GM12878 (cell line): ENCODE data around the gene DIS3L2. TPM values are rescaled to one million over a fixed set of nuclear protein-coding genes. Genes with fewer than 3 reads are reported as not detected.

Experiments used
- ATAC-seq: fragments of 200-7000 bp; cut with Tn5 transposase; 3 replicates; pipeline ENCODE4 v1.9.1; 2020; ENCODE audit warnings: mild to moderate bottlenecking, moderate library complexity
- BruUV-seq: library from RNA; stranded (reverse); fragments of 400-500 nt; replicated peaks from 2 replicates; lab custom pipeline; 2021; lab: Mats Ljungman, UMichigan
- CTCF ChIA-PET: fragments of 300-600 bp; sonication (Branson Sonifier 250); formaldehyde crosslinking; extraction: SDS; loops from one replicate; lab custom pipeline; 2021; ENCODE audit warnings: inconsistent platforms; lab: Yijun Ruan, JAX
- POLR2A ChIA-PET: fragments of 350-600 bp; formaldehyde crosslinking; extraction: SDS; loops from one replicate; lab custom pipeline; 2021; ENCODE audit warnings: inconsistent platforms; lab: Charles Lee
- RAD21 ChIA-PET: fragments of 300-600 bp; sonication (Branson Sonifier 250); formaldehyde crosslinking; loops from one replicate; lab custom pipeline; 2023; ENCODE audit warnings: antibody characterized with exemption; ENCODE audit not compliant: unreplicated experiment; lab: Charles Lee
- SMC1A ChIA-PET: fragments of 300-600 bp; sonication (Branson Sonifier 250); formaldehyde crosslinking; loops from one replicate; lab custom pipeline; 2023; ENCODE audit not compliant: unreplicated experiment, uncharacterized antibody; lab: Charles Lee
- DNase-seq: peaks from one replicate; pipeline ENCODE4 v3.0.0-alpha.2; 2011; ENCODE audit warnings: low read depth, low spot score
- FAIRE-seq: peaks from 3 replicates; lab custom pipeline; 2011; peaks lifted over from hg19 to GRCh38; lab: Jason Lieb, UNC
- H2AFZ ChIP-seq: 2 replicates; pipeline ENCODE4 v1.6.0; 2011; ENCODE audit warnings: low read depth, low read length, control low read depth; ENCODE audit not compliant: control insufficient read depth
- H3K27ac ChIP-seq: 2 replicates; pipeline ENCODE4 v1.5.1; 2011; ENCODE audit warnings: control low read depth; ENCODE audit not compliant: control insufficient read depth, insufficient read depth
- H3K27me3 ChIP-seq, 2 experiments: replicated peaks in 1 of 2; 2 replicates each; pipeline versions ENCODE4 v1.6.0 to v1.6.1; 2011; ENCODE audit warnings: low read length in 1 of 2; ENCODE audit not compliant: control insufficient read depth in 2 of 2, insufficient read depth in 2 of 2
- H3K36me3 ChIP-seq, 2 experiments: 2 replicates each; pipeline ENCODE4 v1.5.1; 2011; ENCODE audit warnings: low read length in 1 of 2; ENCODE audit not compliant: control insufficient read depth in 2 of 2, insufficient read depth in 2 of 2
- H3K4me1 ChIP-seq: 2 replicates; pipeline ENCODE4 v1.6.1; 2011; ENCODE audit warnings: mild to moderate bottlenecking, low read length, moderate library complexity, mixed read lengths; ENCODE audit not compliant: control insufficient read depth, insufficient read depth
- H3K4me2 ChIP-seq: 2 replicates; pipeline ENCODE4 v1.6.0; 2011; ENCODE audit warnings: control low read depth; ENCODE audit not compliant: control insufficient read depth, insufficient read depth
- H3K4me3 ChIP-seq: fragments of 200-600 bp; sonication (generic); 2 replicates; pipeline ENCODE4 v1.5.1; 2016
- H3K79me2 ChIP-seq: 2 replicates; pipeline ENCODE4 v1.6.0; 2011; ENCODE audit warnings: low read length; ENCODE audit not compliant: control insufficient read depth, insufficient read depth
- H3K9ac ChIP-seq: 2 replicates; pipeline ENCODE4 v1.8.0; 2011; ENCODE audit warnings: low read length, control low read depth, mixed read lengths; ENCODE audit not compliant: control insufficient read depth, insufficient read depth
- H3K9me3 ChIP-seq: replicated peaks from 3 replicates; pipeline ENCODE4 v1.5.1; 2011; ENCODE audit warnings: mild to moderate bottlenecking, low read length; ENCODE audit not compliant: control insufficient read depth, insufficient read depth
- H4K20me1 ChIP-seq: 2 replicates; pipeline ENCODE4 v1.6.0; 2011; ENCODE audit not compliant: control insufficient read depth, insufficient read depth
- ESRRA ChIP-seq: IDR thresholded peaks from 2 replicates; pipeline ENCODE4 v1.6.1; 2012; ENCODE audit warnings: mild to moderate bottlenecking, low read length, improper control_type of control experiment
- KDM1A ChIP-seq: fragments of 200-600 bp; sonication (generic); IDR thresholded peaks from 2 replicates; pipeline ENCODE4 v1.6.1; 2016; ENCODE audit warnings: borderline replicate concordance
- PAX5 ChIP-seq: IDR thresholded peaks from 2 replicates; pipeline ENCODE4 v1.6.1; 2011; ENCODE audit warnings: low read depth, low read length, borderline replicate concordance
- SIX5 ChIP-seq: IDR thresholded peaks from 2 replicates; pipeline ENCODE4 v1.6.1; 2011; ENCODE audit warnings: mild to moderate bottlenecking, low read depth, low read length, moderate library complexity; ENCODE audit not compliant: severe bottlenecking
- STAT3 ChIP-seq: IDR thresholded peaks from 2 replicates; pipeline ENCODE4 v1.6.1; 2011; ENCODE audit warnings: low read depth, low read length, improper control_type of control experiment
- WGBS: methylation state at CpG from one replicate; pipeline ENCODE4 v1.1.6; 2016; ENCODE audit warnings: low lambda C conversion rate; ENCODE audit not compliant: insufficient replicate concordance, insufficient coverage; ENCODE audit errors: missing lambda C conversion rate; 5-methylcytosine and 5-hydroxymethylcytosine counted together
- in situ Hi-C: fragments of 300-500 bp; cut with MboI; formaldehyde crosslinking; loops from 9 replicates; pipeline ENCODE4 v1.14.3; 2018; ENCODE audit warnings: mixed read lengths
- intact Hi-C: fragments of 100-400 bp; cut with micrococcal nuclease; formaldehyde crosslinking; loops from one replicate; pipeline ENCODE4 v1.14.2; 2022; ENCODE audit not compliant: unreplicated experiment
- polyA plus RNA-seq, 11 experiments: library from polyadenylated mRNA; depleted of rRNA in 4 of 11; unstranded in 6 of 11; stranded (reverse) in 5 of 11; fragments of >200 nt; fragmentation: Nextera tagmentation in 4 of 11; fragmentation: Illumina TruSeq in 1 of 11; extraction: Ambion mirVana in 4 of 11; extraction: Trizol in 1 of 11; gene quantifications; 1 replicate in 1 of 11; 2 replicates in 10 of 11; pipeline versions ENCODE4 v1.2.1 to v1.2.3, GENCODE V29; 2011 to 2016; ENCODE audit warnings: inconsistent platforms in 2 of 11, missing spikeins in 2 of 11, low read depth in 1 of 11
- total RNA-seq, 4 experiments: library from RNA; depleted of rRNA in 3 of 4; stranded (reverse); fragments of >200 nt in 3 of 4; fragmentation: Illumina TruSeq in 1 of 4; extraction: Trizol in 1 of 4; gene quantifications; 2 replicates each; pipeline versions ENCODE4 v1.2.1 to v1.2.3, GENCODE V29; 2013 to 2021
- TF ChIP-seq, protein P1 (sequence below): fragments of 450-650 bp; IDR thresholded peaks from 2 replicates; pipeline ENCODE4 v1.6.1; 2017; ENCODE audit warnings: mild to moderate bottlenecking

Gene DIS3L2
- total and polyA plus RNA-seq, 10 of the 15 experiments (the other 5 are each of a cell fraction or from before 2014, with no cell fraction given): 3.5 to 27.1 (median 16.0) TPM

DNA sequence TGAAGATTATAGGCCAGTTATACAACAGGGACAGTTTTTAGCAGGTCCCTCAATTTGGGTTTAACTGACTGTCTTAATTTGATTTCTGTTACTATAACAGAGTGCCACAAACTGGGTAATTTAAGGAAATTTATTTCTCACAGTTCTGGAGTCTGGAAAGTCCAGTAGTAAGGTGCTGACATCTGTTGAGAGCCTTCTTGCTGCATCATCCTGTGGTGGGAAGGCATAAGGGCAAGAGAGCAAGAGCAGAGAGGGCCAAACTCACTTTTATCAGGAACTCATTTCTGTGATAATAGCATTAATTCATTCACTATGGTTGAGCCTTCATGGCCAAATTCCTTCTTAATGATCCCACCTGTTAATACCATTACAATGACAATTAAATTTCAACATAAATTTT, 36.5 kb downstream of the DIS3L2 start (continued):
- TF ChIP-seq STAT3 (no peak), SIX5 (no peak)
- TF ChIP-seq, all 136 proteins: peak for 0

DNA sequence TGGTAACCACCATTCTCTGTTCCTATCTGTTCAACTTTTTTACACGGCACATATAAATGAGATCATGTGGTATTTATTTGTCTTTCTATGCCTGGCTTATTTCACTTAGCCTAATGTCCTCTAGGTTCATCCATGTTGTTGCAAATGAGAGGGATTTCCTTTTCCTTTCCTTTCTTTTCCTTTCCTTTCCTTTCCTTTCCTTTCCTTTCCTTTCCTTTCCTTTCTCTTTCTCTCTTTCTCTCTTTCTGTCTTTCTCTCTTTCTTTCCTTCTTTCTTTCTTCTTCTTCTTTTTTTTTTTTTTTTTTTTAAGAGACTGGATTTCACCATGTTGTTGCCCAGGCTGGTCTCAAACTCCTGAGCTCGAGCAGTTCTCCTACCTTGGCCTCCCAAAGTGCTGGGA, 38.9 kb downstream of the DIS3L2 start:
- 100% methylated on average over 1 of the region's 2 CpGs for WGBS
- ChIA-PET CTCF (no interaction called here), RAD21 (no interaction called here), POLR2A (no interaction called here), SMC1A (interaction anchor here (1.5 kb wide), 1 partner anchor 17 kb away, joined by 3 read pairs; no protein-coding TSS in a partner anchor)
- Histone ChIP-seq H3K9ac (no peak overlapping the region), H3K4me3 (no peak overlapping the region), H3K4me1 (no peaks in the 10 kb centered on the region), H3K27ac (no peak overlapping the region), H2AFZ (no peak overlapping the region), H3K27me3 (no peaks in the 10 kb centered on the region), H3K9me3 (no peaks in the 10 kb centered on the region), H3K4me2 (no peak overlapping the region), H4K20me1 (no peaks in the 10 kb centered on the region), H3K79me2 (no peaks in the 10 kb centered on the region; the same call in 1 of the 2 replicates), H3K36me3 (no peaks in the 10 kb centered on the region; a peak in 1 of 4 replicates)
- in situ Hi-C loops: no loop called here
- ATAC-seq (no peak), FAIRE-seq (no peak), DNase-seq (no peak)
- TF ChIP-seq KDM1A (no peak), ESRRA (no peak), PAX5 (no peak)
- TF ChIP-seq, protein P1, sequence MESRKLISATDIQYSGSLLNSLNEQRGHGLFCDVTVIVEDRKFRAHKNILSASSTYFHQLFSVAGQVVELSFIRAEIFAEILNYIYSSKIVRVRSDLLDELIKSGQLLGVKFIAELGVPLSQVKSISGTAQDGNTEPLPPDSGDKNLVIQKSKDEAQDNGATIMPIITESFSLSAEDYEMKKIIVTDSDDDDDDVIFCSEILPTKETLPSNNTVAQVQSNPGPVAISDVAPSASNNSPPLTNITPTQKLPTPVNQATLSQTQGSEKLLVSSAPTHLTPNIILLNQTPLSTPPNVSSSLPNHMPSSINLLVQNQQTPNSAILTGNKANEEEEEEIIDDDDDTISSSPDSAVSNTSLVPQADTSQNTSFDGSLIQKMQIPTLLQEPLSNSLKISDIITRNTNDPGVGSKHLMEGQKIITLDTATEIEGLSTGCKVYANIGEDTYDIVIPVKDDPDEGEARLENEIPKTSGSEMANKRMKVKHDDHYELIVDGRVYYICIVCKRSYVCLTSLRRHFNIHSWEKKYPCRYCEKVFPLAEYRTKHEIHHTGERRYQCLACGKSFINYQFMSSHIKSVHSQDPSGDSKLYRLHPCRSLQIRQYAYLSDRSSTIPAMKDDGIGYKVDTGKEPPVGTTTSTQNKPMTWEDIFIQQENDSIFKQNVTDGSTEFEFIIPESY: no peak
- intact Hi-C loops: no loop called here
- BruUV-seq: no TSS peak
